Measurements from ENCODE around the gene NR1H4. TPM values are rescaled to one million over a fixed set of nuclear protein-coding genes. Genes with fewer than 3 reads are reported as not detected.
A peak's percentile ranks its signal among the peaks of the same experiment; 100 is the strongest.

Gene NR1H4
- total and polyA plus RNA-seq, 2 of the 13 experiments (the other 11 are each of a cell fraction or from before 2014, with no cell fraction given) = 27.3 to 114 TPM

DNA sequence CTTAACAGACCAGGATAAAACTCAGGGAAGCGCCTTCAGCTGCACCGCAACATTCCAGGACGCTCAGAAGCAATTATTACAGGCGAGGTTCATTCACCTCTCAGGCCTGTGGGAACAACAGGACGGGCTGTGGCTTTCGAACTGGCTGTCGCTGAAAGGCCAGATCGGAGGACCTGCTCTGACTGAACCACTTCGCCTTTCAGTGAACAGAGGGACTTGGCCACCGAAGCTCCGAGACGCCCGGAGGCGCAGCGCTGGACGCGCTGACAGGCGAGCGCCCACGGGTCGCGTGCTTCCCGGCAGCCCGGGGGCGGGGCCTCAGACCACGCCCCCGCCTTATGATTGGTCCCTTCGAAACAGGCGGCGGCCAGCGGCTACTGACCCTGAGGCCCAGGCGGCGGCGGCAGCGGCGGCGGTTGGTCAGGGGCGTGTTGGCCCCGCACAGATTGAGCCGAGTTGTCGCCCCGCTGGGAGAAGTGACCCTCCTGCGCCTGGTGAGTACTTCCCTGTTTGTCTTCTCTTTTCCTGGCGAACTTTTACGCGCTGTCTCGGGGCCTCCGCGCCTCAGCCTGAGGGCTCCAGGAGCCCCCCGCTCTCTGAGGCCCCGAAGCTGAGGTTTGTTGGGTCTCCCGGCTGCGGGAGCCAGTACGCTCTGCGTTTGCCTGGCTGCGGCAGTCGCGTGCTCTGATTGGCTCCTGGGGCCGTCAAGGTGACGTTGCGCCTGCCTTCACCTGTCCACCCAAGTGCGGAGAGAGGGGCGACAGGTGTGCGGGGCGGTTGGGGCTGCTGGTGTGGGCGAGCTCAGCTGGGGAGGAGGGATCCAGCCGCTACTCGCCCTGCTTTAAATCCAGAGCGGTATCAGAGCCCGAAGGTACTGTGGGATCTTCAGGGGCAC is 99.9 kb downstream of the NR1H4 start, which contains the start of gene GAS2L3 (continued):
- TF ChIP-seq, protein P1, sequence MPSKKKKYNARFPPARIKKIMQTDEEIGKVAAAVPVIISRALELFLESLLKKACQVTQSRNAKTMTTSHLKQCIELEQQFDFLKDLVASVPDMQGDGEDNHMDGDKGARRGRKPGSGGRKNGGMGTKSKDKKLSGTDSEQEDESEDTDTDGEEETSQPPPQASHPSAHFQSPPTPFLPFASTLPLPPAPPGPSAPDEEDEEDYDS (CRISPR knock-in tag; IDR thresholded peaks at IDR 0.05) = peak; percentile 60; the same call in 1 of the 2 replicates
- TF ChIP-seq ZFP82 (CRISPR knock-in tag; IDR thresholded peaks at IDR 0.05; ENCODE audit: borderline replicate concordance) (no peak), SP4 (CRISPR knock-in tag; IDR thresholded peaks at IDR 0.05) (peak; percentile 98), ZNF614 (CRISPR knock-in tag; IDR thresholded peaks at IDR 0.05; ENCODE audit: borderline replicate concordance) (no peak), PRMT3 (CRISPR knock-in tag; IDR thresholded peaks at IDR 0.05; ENCODE audit: borderline replicate concordance, low read depth) (peak; percentile 58; the same call in 1 of the 2 replicates), ZNF180 (CRISPR knock-in tag; IDR thresholded peaks at IDR 0.05; ENCODE audit: borderline replicate concordance, low read depth) (no peak), ZNF343 (CRISPR knock-in tag; IDR thresholded peaks at IDR 0.05) (peak; percentile 77; the same call in 1 of the 2 replicates), KDM6A (CRISPR knock-in tag; IDR thresholded peaks at IDR 0.05; ENCODE audit: low read depth) (no peak), MBNL3 (CRISPR knock-in tag; conservative IDR thresholded peaks at IDR 0.05) (no peak), GPN1 (CRISPR knock-in tag; IDR thresholded peaks at IDR 0.05; ENCODE audit: borderline replicate concordance) (no peak), SP2 (CRISPR knock-in tag; IDR thresholded peaks at IDR 0.05) (peak; percentile 83), ZNF350 (CRISPR knock-in tag; IDR thresholded peaks at IDR 0.05; ENCODE audit: borderline replicate concordance, low read depth) (peak; percentile 71; the same call in 1 of the 2 replicates), ZNF292 (CRISPR knock-in tag; IDR thresholded peaks at IDR 0.05; ENCODE audit: borderline replicate concordance, low read depth) (peak; percentile 77), ZNF20 (CRISPR knock-in tag; IDR thresholded peaks at IDR 0.05) (no peak), ZFP36L2 (CRISPR knock-in tag; IDR thresholded peaks at IDR 0.05) (0 out of 2 replicates have a peak, but pooled peaks have one; percentile 27)
- TF ChIP-seq, protein P2, sequence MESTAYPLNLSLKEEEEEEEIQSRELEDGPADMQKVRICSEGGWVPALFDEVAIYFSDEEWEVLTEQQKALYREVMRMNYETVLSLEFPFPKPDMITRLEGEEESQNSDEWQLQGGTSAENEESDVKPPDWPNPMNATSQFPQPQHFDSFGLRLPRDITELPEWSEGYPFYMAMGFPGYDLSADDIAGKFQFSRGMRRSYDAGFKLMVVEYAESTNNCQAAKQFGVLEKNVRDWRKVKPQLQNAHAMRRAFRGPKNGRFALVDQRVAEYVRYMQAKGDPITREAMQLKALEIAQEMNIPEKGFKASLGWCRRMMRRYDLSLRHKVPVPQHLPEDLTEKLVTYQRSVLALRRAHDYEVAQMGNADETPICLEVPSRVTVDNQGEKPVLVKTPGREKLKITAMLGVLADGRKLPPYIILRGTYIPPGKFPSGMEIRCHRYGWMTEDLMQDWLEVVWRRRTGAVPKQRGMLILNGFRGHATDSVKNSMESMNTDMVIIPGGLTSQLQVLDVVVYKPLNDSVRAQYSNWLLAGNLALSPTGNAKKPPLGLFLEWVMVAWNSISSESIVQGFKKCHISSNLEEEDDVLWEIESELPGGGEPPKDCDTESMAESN (CRISPR knock-in tag; conservative IDR thresholded peaks at IDR 0.05) = 0 out of 2 replicates have a peak, but pooled peaks have one; percentile 38
- TF ChIP-seq, protein P3, sequence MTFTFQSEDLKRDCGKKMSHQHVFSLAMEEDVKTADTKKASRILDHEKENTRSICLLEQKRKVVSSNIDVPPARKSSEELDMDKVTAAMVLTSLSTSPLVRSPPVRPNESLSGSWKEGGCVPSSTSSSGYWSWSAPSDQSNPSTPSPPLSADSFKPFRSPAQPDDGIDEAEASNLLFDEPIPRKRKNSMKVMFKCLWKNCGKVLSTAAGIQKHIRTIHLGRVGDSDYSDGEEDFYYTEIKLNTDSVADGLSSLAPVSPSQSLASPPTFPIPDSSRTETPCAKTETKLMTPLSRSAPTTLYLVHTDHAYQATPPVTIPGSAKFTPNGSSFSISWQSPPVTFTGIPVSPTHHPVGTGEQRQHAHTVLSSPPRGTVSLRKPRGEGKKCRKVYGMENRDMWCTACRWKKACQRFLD (CRISPR knock-in tag; IDR thresholded peaks at IDR 0.05; ENCODE audit: borderline replicate concordance) = peak; percentile 76
- TF ChIP-seq, protein P4, sequence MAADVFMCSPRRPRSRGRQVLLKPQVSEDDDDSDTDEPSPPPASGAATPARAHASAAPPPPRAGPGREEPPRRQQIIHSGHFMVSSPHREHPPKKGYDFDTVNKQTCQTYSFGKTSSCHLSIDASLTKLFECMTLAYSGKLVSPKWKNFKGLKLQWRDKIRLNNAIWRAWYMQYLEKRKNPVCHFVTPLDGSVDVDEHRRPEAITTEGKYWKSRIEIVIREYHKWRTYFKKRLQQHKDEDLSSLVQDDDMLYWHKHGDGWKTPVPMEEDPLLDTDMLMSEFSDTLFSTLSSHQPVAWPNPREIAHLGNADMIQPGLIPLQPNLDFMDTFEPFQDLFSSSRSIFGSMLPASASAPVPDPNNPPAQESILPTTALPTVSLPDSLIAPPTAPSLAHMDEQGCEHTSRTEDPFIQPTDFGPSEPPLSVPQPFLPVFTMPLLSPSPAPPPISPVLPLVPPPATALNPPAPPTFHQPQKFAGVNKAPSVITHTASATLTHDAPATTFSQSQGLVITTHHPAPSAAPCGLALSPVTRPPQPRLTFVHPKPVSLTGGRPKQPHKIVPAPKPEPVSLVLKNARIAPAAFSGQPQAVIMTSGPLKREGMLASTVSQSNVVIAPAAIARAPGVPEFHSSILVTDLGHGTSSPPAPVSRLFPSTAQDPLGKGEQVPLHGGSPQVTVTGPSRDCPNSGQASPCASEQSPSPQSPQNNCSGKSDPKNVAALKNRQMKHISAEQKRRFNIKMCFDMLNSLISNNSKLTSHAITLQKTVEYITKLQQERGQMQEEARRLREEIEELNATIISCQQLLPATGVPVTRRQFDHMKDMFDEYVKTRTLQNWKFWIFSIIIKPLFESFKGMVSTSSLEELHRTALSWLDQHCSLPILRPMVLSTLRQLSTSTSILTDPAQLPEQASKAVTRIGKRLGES (CRISPR knock-in tag; IDR thresholded peaks at IDR 0.05; ENCODE audit: borderline replicate concordance) = no peak
- TF ChIP-seq, protein P5, sequence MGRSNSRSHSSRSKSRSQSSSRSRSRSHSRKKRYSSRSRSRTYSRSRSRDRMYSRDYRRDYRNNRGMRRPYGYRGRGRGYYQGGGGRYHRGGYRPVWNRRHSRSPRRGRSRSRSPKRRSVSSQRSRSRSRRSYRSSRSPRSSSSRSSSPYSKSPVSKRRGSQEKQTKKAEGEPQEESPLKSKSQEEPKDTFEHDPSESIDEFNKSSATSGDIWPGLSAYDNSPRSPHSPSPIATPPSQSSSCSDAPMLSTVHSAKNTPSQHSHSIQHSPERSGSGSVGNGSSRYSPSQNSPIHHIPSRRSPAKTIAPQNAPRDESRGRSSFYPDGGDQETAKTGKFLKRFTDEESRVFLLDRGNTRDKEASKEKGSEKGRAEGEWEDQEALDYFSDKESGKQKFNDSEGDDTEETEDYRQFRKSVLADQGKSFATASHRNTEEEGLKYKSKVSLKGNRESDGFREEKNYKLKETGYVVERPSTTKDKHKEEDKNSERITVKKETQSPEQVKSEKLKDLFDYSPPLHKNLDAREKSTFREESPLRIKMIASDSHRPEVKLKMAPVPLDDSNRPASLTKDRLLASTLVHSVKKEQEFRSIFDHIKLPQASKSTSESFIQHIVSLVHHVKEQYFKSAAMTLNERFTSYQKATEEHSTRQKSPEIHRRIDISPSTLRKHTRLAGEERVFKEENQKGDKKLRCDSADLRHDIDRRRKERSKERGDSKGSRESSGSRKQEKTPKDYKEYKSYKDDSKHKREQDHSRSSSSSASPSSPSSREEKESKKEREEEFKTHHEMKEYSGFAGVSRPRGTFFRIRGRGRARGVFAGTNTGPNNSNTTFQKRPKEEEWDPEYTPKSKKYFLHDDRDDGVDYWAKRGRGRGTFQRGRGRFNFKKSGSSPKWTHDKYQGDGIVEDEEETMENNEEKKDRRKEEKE (IDR thresholded peaks at IDR 0.05) = no peak
